PC-9 (cell line): Measurements from ENCODE around the gene NDST1. TPM values are rescaled to one million over a fixed set of nuclear protein-coding genes. Genes with fewer than 3 reads are reported as not detected.
A peak's percentile ranks its signal among the peaks of the same experiment; 100 is the strongest.

Experiments
- BruUV-seq: library from RNA; stranded (reverse); fragments of 400-500 nt; replicated peaks from 2 replicates; lab custom pipeline; 2021; lab: Mats Ljungman, UMichigan
- CTCF ChIA-PET: fragments of 300-600 bp; sonication (Branson Sonifier 250); formaldehyde crosslinking; loops from one replicate; lab custom pipeline; 2022; ENCODE audit warnings: antibody characterized with exemption; lab: Charles Lee
- POLR2A ChIA-PET: fragments of 300-600 bp; sonication (Branson Sonifier 250); formaldehyde crosslinking; loops from one replicate; lab custom pipeline; 2022; ENCODE audit warnings: antibody characterized with exemption; ENCODE audit not compliant: unreplicated experiment; lab: Charles Lee
- DNase-seq, 2 experiments: peaks; one replicate each; pipeline versions ENCODE4 v3.0.0 to v3.0.0-alpha.2; 2015 to 2022; ENCODE audit warnings: mixed read lengths in 1 of 2
- H2AFZ ChIP-seq: fragments of 200-600 bp; sonication (generic); 2 replicates; pipeline ENCODE4 v1.8.1; 2017; ENCODE audit warnings: antibody characterized with exemption
- H3F3A ChIP-seq: fragments of 200-600 bp; sonication (generic); 2 replicates; pipeline ENCODE4 v1.8.1; 2017; ENCODE audit warnings: antibody characterized with exemption, mild to moderate bottlenecking, low read depth; ENCODE audit not compliant: insufficient read depth
- H3K27ac ChIP-seq: fragments of 200-600 bp; sonication (generic); 2 replicates; pipeline ENCODE4 v1.6.1; 2016; ENCODE audit warnings: mixed run types
- H3K27me3 ChIP-seq: fragments of 200-600 bp; sonication (generic); 2 replicates; pipeline ENCODE4 v1.6.1; 2016; ENCODE audit warnings: low read depth, mixed run types; ENCODE audit not compliant: insufficient read depth
- H3K36me3 ChIP-seq: fragments of 200-600 bp; sonication (generic); 2 replicates; pipeline ENCODE4 v1.6.1; 2016; ENCODE audit warnings: low read depth, mixed run types
- H3K4me1 ChIP-seq: fragments of 200-600 bp; sonication (generic); replicated peaks from 2 replicates; pipeline ENCODE4 v1.6.1; 2016; ENCODE audit warnings: mixed run types; ENCODE audit not compliant: insufficient read depth
- H3K4me2 ChIP-seq: fragments of 200-600 bp; sonication (generic); 2 replicates; pipeline ENCODE4 v1.6.1; 2017; ENCODE audit warnings: mixed run types
- H3K4me3 ChIP-seq: fragments of 200-600 bp; sonication (generic); 2 replicates; pipeline ENCODE4 v1.6.1; 2016; ENCODE audit warnings: mixed run types
- H3K79me2 ChIP-seq: fragments of 200-600 bp; sonication (generic); 2 replicates; pipeline ENCODE4 v1.6.1; 2017; ENCODE audit warnings: low read depth, mixed run types
- H3K9me2 ChIP-seq: fragments of 200-600 bp; sonication (generic); 2 replicates; pipeline ENCODE4 v1.8.1; 2017; ENCODE audit warnings: mild to moderate bottlenecking; ENCODE audit not compliant: insufficient read depth
- H3K9me3 ChIP-seq: fragments of 200-600 bp; sonication (generic); 2 replicates; pipeline ENCODE4 v1.8.1; 2016; ENCODE audit warnings: low read depth; ENCODE audit not compliant: insufficient read depth
- H4K20me1 ChIP-seq: fragments of 200-600 bp; sonication (generic); 2 replicates; pipeline ENCODE4 v1.8.1; 2017; ENCODE audit not compliant: insufficient read depth
- CTCF ChIP-seq: fragments of 200-600 bp; sonication (generic); conservative IDR thresholded peaks from 2 replicates; pipeline ENCODE4 v1.6.1; 2017; ENCODE audit warnings: mixed run types, antibody characterized with exemption, mild to moderate bottlenecking, moderate library complexity
- EZH2 ChIP-seq: fragments of 200-600 bp; sonication (generic); IDR thresholded peaks from 2 replicates; pipeline ENCODE4 v1.8.0; 2017; ENCODE audit warnings: antibody characterized with exemption, low read depth
- intact Hi-C: fragments of 100-400 bp; cut with micrococcal nuclease; formaldehyde crosslinking; loops from one replicate; pipeline ENCODE4 v1.10.0; 2022; ENCODE audit not compliant: unreplicated experiment
- total RNA-seq: library from RNA; stranded (reverse); gene quantifications from 2 replicates; pipeline ENCODE4 v1.2.3, GENCODE V29; 2021

The NDST1 gene
- total RNA-seq, 1 experiment from 2014 or later = 94.3 TPM

GRCh38 chr5:150559088-150559487, 51.2 kb downstream of the NDST1 start:
- POLR2A ChIA-PET = no interaction called here
- H4K20me1 ChIP-seq = no peaks in the 10 kb centered on the region
- no peaks in the 10 kb centered on the region for H3K36me3 ChIP-seq
- TF ChIP-seq CTCF (no peak), EZH2 (no peak)
- peaks cover 16% of the 10 kb centered on the region for H3F3A ChIP-seq
- BruUV-seq = no TSS peak
- no peaks in the 10 kb centered on the region for H3K27me3 ChIP-seq
- H3K79me2 ChIP-seq = no peaks in the 10 kb centered on the region
- no peak for DNase-seq
- CTCF ChIA-PET = interaction anchor here (0.5 to 2.3 kb wide), 6 partner anchors 37 to 218 kb away, joined by 3 to 11 read pairs (median 4); partner anchors contain the start of gene RBM22
- intact Hi-C loops = no loop called here
- H3K9me3 ChIP-seq = no peaks in the 10 kb centered on the region
- no peaks in the 10 kb centered on the region for H3K9me2 ChIP-seq
- 0 out of 2 replicates have a peak, but pooled peaks cover 7% of the 10 kb centered on the region for H3K4me1 ChIP-seq
- H3K4me3 ChIP-seq = no peak overlapping the region
- no peak overlapping the region for H3K4me2 ChIP-seq
- H2AFZ ChIP-seq = no peak overlapping the region
- H3K27ac ChIP-seq = no peak overlapping the region

DNA sequence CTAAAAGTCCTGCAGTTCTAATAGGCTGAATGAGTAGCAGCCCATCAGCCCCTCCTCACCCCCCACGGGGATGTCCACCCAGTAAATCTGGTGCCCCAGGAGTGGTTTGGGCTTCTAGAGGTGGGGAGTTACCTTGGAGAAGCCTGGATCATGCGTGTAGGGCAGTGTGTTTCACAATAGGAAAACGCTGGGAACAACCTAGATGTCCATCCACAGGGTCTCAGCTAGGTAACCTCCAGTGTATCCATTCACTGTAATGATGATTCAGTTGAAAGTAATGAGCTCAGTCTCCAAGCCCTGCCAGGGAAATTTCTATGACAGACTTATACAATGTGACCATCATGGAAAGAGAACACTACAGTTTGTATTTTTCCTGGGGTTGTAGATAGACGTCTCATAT, 51.8 kb downstream of the NDST1 start:
- H3K9me2 ChIP-seq = no peaks in the 10 kb centered on the region
- no peak for DNase-seq
- no peak overlapping the region for H3K27ac ChIP-seq
- H3K79me2 ChIP-seq = no peaks in the 10 kb centered on the region
- intact Hi-C loops = loop anchor here (2.0 to 10.0 kb wide), 3 partner anchors 141 to 465 kb away; partner anchors contain the start of genes GPX3 and RBM22
- H3K9me3 ChIP-seq = no peaks in the 10 kb centered on the region
- no peak overlapping the region for H3K4me3 ChIP-seq
- H4K20me1 ChIP-seq = no peaks in the 10 kb centered on the region
- no peaks in the 10 kb centered on the region for H3K27me3 ChIP-seq
- ChIA-PET POLR2A (no interaction called here), CTCF (interaction anchor here (0.5 to 2.3 kb wide), 6 partner anchors 36 to 218 kb away, joined by 3 to 11 read pairs (median 3); partner anchors contain the start of gene RBM22)
- H3K4me2 ChIP-seq = no peak overlapping the region
- H3F3A ChIP-seq = peaks cover 16% of the 10 kb centered on the region
- BruUV-seq = no TSS peak
- no peak overlapping the region for H2AFZ ChIP-seq
- 0 out of 2 replicates have a peak, but pooled peaks cover 7% of the 10 kb centered on the region for H3K4me1 ChIP-seq
- no peak for TF ChIP-seq EZH2
- TF ChIP-seq CTCF = no peak
- no peaks in the 10 kb centered on the region for H3K36me3 ChIP-seq

GRCh38 chr5:150560401-150561191, 52.7 kb downstream of the NDST1 start:
- Histone ChIP-seq H3K36me3 (no peaks in the 10 kb centered on the region), H3K79me2 (no peaks in the 10 kb centered on the region), H3F3A (peaks cover 16% of the 10 kb centered on the region), H2AFZ (no peak overlapping the region), H4K20me1 (no peaks in the 10 kb centered on the region), H3K4me2 (0 out of 2 replicates have a peak overlapping the region, but pooled peaks have one; percentile 6), H3K9me2 (no peaks in the 10 kb centered on the region), H3K4me3 (no peak overlapping the region), H3K27me3 (no peaks in the 10 kb centered on the region), H3K4me1 (0 out of 2 replicates have a peak, but pooled peaks cover 7% of the 10 kb centered on the region), H3K27ac (no peak overlapping the region), H3K9me3 (no peaks in the 10 kb centered on the region)
- POLR2A ChIA-PET = interaction anchor here (0.7 kb wide), 1 partner anchor 333 kb away, joined by 7 read pairs; no protein-coding TSS in a partner anchor
- CTCF ChIA-PET = interaction anchor here (0.6 to 2.3 kb wide), 5 partner anchors 77 to 140 kb away, joined by 3 to 11 read pairs (median 3); partner anchors contain the start of gene RBM22
- TF ChIP-seq CTCF (peak; percentile 90), EZH2 (no peak)
- intact Hi-C loops = loop anchor here (1.0 to 10.0 kb wide), 6 partner anchors 101 to 464 kb away; partner anchors contain the start of genes GPX3 and RBM22
- peak; percentile 62 to 82 for DNase-seq
- no TSS peak for BruUV-seq
